Hepatocyte (in vitro differentiated cells): ENCODE measurements around the gene CBR1. TPM values are rescaled to one million over a fixed set of nuclear protein-coding genes. Genes with fewer than 3 reads are reported as not detected.

ENCODE experiments used
- DNase-seq: peaks from one replicate; pipeline ENCODE4 v3.0.0-alpha.2; 2016; ENCODE audit warnings: low spot score
- H2AFZ ChIP-seq: fragments of 200-600 bp; sonication (generic); 2 replicates; pipeline ENCODE4 v1.6.0; 2016; ENCODE audit warnings: antibody characterized with exemption, mild to moderate bottlenecking
- H3K27ac ChIP-seq: fragments of 200-600 bp; sonication (generic); 2 replicates; pipeline ENCODE4 v1.5.1; 2016; ENCODE audit warnings: mild to moderate bottlenecking
- H3K27me3 ChIP-seq: fragments of 200-600 bp; sonication (generic); 2 replicates; pipeline ENCODE4 v1.6.1; 2016
- H3K36me3 ChIP-seq: fragments of 200-600 bp; sonication (generic); replicated peaks from 2 replicates; pipeline ENCODE4 v1.5.1; 2016; ENCODE audit warnings: low read depth; ENCODE audit not compliant: insufficient read depth
- H3K4me1 ChIP-seq: fragments of 200-600 bp; sonication (generic); 2 replicates; pipeline ENCODE4 v1.5.1; 2016; ENCODE audit warnings: mild to moderate bottlenecking, moderate library complexity; ENCODE audit not compliant: insufficient read depth
- H3K4me2 ChIP-seq: fragments of 200-600 bp; sonication (generic); 2 replicates; pipeline ENCODE4 v1.6.0; 2016
- H3K4me3 ChIP-seq: fragments of 200-600 bp; sonication (generic); 2 replicates; pipeline ENCODE4 v1.5.1; 2016; ENCODE audit warnings: mild to moderate bottlenecking
- H3K79me2 ChIP-seq: fragments of 200-600 bp; sonication (generic); 2 replicates; pipeline ENCODE4 v1.6.0; 2017; ENCODE audit warnings: mild to moderate bottlenecking
- H3K9me2 ChIP-seq: fragments of 200-600 bp; sonication (generic); replicated peaks from 2 replicates; pipeline ENCODE4 v1.6.0; 2017; ENCODE audit warnings: mild to moderate bottlenecking; ENCODE audit not compliant: insufficient read depth
- H3K9me3 ChIP-seq: fragments of 200-600 bp; sonication (generic); 2 replicates; pipeline ENCODE4 v1.5.1; 2016; ENCODE audit warnings: low read depth, mild to moderate bottlenecking
- H4K20me1 ChIP-seq: fragments of 200-600 bp; sonication (generic); 2 replicates; pipeline ENCODE4 v1.6.0; 2016; ENCODE audit warnings: mild to moderate bottlenecking; ENCODE audit not compliant: insufficient read depth, poor library complexity, severe bottlenecking
- CTCF ChIP-seq: fragments of 200-600 bp; sonication (generic); IDR thresholded peaks from 2 replicates; pipeline ENCODE4 v1.5.1; 2016; ENCODE audit warnings: antibody characterized with exemption, mild to moderate bottlenecking; ENCODE audit not compliant: poor library complexity
- EZH2 ChIP-seq: fragments of 200-600 bp; sonication (generic); IDR thresholded peaks from 2 replicates; pipeline ENCODE4 v1.6.1; 2016; ENCODE audit warnings: antibody characterized with exemption, mild to moderate bottlenecking, borderline replicate concordance
- EZH2phosphoT487 ChIP-seq: fragments of 200-600 bp; sonication (generic); IDR thresholded peaks from one replicate; pipeline ENCODE4 v1.6.1; 2018; ENCODE audit warnings: antibody characterized with exemption, mild to moderate bottlenecking, low read depth, moderate library complexity; ENCODE audit not compliant: unreplicated experiment, severe bottlenecking
- WGBS: methylation state at CpG from one replicate; pipeline ENCODE4 v1.1.6; 2016; ENCODE audit warnings: low lambda C conversion rate; ENCODE audit errors: missing lambda C conversion rate; 5-methylcytosine and 5-hydroxymethylcytosine counted together
- polyA plus RNA-seq: library from polyadenylated mRNA; unstranded; fragments of >200 nt; fragmentation: Nextera tagmentation; extraction: Ambion mirVana; gene quantifications from 2 replicates; pipeline ENCODE4 v1.2.1, GENCODE V29; 2016
- total RNA-seq: library from RNA; depleted of rRNA; stranded (reverse); fragments of >200 nt; gene quantifications from 2 replicates; pipeline ENCODE4 v1.2.3, GENCODE V29; 2014

The CBR1 gene
- total and polyA plus RNA-seq, 2 experiments from 2014 or later = 113 to 130 TPM

GRCh38 chr21:36096398-36097290 lies 26.8 kb downstream of the CBR1 start:
- Histone ChIP-seq H3K36me3 (no peaks in the 10 kb centered on the region), H2AFZ (no peak overlapping the region), H3K79me2 (no peaks in the 10 kb centered on the region), H3K4me2 (no peak overlapping the region), H3K4me1 (peaks cover 4% of the 10 kb centered on the region), H3K27ac (no peak overlapping the region), H3K9me3 (no peaks in the 10 kb centered on the region), H3K4me3 (no peak overlapping the region), H3K27me3 (peaks cover 6% of the 10 kb centered on the region), H3K9me2 (no peaks in the 10 kb centered on the region), H4K20me1 (no peaks in the 10 kb centered on the region)
- 26% methylated on average over 1 of the region's 1 CpG for WGBS
- no peak for DNase-seq
- no peak for TF ChIP-seq CTCF
- TF ChIP-seq EZH2phosphoT487 = no peak
- no peak for TF ChIP-seq EZH2

GRCh38 chr21:36097427-36098181 lies 27.8 kb downstream of the CBR1 start:
- no peaks in the 10 kb centered on the region for H3K9me2 ChIP-seq
- DNase-seq = no peak
- no peak overlapping the region for H3K27ac ChIP-seq
- no peak for TF ChIP-seq CTCF
- no peak for TF ChIP-seq EZH2phosphoT487
- TF ChIP-seq EZH2 = no peak
- H2AFZ ChIP-seq = no peak overlapping the region
- H3K4me1 ChIP-seq = peaks cover 4% of the 10 kb centered on the region
- no peak overlapping the region for H3K4me3 ChIP-seq
- no peak overlapping the region for H3K4me2 ChIP-seq
- no peaks in the 10 kb centered on the region for H3K79me2 ChIP-seq
- H3K9me3 ChIP-seq = no peaks in the 10 kb centered on the region
- peaks cover 6% of the 10 kb centered on the region for H3K27me3 ChIP-seq
- 74% methylated on average over 8 of the region's 8 CpGs for WGBS
- no peaks in the 10 kb centered on the region for H4K20me1 ChIP-seq
- no peaks in the 10 kb centered on the region for H3K36me3 ChIP-seq

GRCh38 chr21:36098182-36098532 lies 28.3 kb downstream of the CBR1 start:
- peaks cover 6% of the 10 kb centered on the region for H3K27me3 ChIP-seq
- no peaks in the 10 kb centered on the region for H3K79me2 ChIP-seq
- TF ChIP-seq EZH2phosphoT487 (no peak), CTCF (no peak), EZH2 (no peak)
- WGBS = 80% methylated on average over 2 of the region's 2 CpGs
- no peak overlapping the region for H3K27ac ChIP-seq
- no peaks in the 10 kb centered on the region for H3K9me2 ChIP-seq
- H4K20me1 ChIP-seq = no peaks in the 10 kb centered on the region
- no peaks in the 10 kb centered on the region for H3K36me3 ChIP-seq
- no peak overlapping the region for H3K4me2 ChIP-seq
- H3K9me3 ChIP-seq = no peaks in the 10 kb centered on the region
- H2AFZ ChIP-seq = no peak overlapping the region
- H3K4me3 ChIP-seq = no peak overlapping the region
- H3K4me1 ChIP-seq = peaks cover 4% of the 10 kb centered on the region
- DNase-seq = no peak
